K562 (cell line): ENCODE results near the gene MAP3K7CL. TPM values are rescaled to one million over a fixed set of nuclear protein-coding genes. Genes with fewer than 3 reads are reported as not detected.

Source experiments
- ATAC-seq: fragments of 200-7000 bp; cut with Tn5 transposase; 3 replicates; pipeline ENCODE4 v1.9.1; 2020; ENCODE audit warnings: moderate library complexity
- BruUV-seq: library from RNA; stranded (reverse); fragments of 400-500 nt; replicated peaks from 2 replicates; lab custom pipeline; 2021; lab: Mats Ljungman, UMichigan
- CTCF ChIA-PET: fragments of 300-600 bp; formaldehyde crosslinking; extraction: SDS; loops from one replicate; lab custom pipeline; 2021; ENCODE audit warnings: low intra/inter-chr PET ratio; lab: Yijun Ruan, JAX
- POLR2A ChIA-PET: fragments of 300-600, 350-650 bp; sonication (Branson Sonifier 250); formaldehyde crosslinking; extraction: SDS; loops from one replicate; lab custom pipeline; 2021; ENCODE audit warnings: antibody characterized with exemption, inconsistent platforms; lab: Yijun Ruan, JAX
- DNase-seq, 4 experiments: peaks; one replicate each; pipeline versions ENCODE4 v3.0.0 to v3.0.0-alpha.2; 2011 to 2018; ENCODE audit warnings: low spot score in 3 of 4, mixed read lengths in 3 of 4; ENCODE audit errors: extremely low read depth in 1 of 4
- FAIRE-seq: peaks from 2 replicates; lab custom pipeline; 2011; peaks lifted over from hg19 to GRCh38; lab: Jason Lieb, UNC
- H2AFZ ChIP-seq: 2 replicates; pipeline ENCODE4 v1.6.0; 2011; ENCODE audit warnings: low read depth, low read length, control low read depth, inconsistent platforms
- H3K27ac ChIP-seq: fragments of 200-600 bp; 3 replicates; pipeline ENCODE4 v1.8.0; 2011; ENCODE audit warnings: low read depth, mild to moderate bottlenecking, control low read depth, inconsistent platforms, low read length, moderate library complexity, mixed read lengths; ENCODE audit errors: extremely low read depth
- H3K27me3 ChIP-seq, 2 experiments: fragments of 300-600 bp in 1 of 2; 2 replicates in 1 of 2; 3 replicates in 1 of 2; pipeline versions ENCODE4 v1.6.0 to v1.8.0; 2011; ENCODE audit warnings: inconsistent platforms in 2 of 2, low read length in 2 of 2, mild to moderate bottlenecking in 1 of 2, mixed read lengths in 1 of 2, moderate library complexity in 1 of 2; ENCODE audit not compliant: control insufficient read depth in 2 of 2, insufficient read depth in 2 of 2
- H3K36me3 ChIP-seq: fragments of 300-600 bp; 3 replicates; pipeline ENCODE4 v1.8.0; 2011; ENCODE audit warnings: mild to moderate bottlenecking, low read length, inconsistent platforms; ENCODE audit not compliant: control insufficient read depth, insufficient read depth
- H3K4me1 ChIP-seq, 2 experiments: fragments of 200-600 bp in 1 of 2; replicated peaks in 1 of 2; 2 replicates in 1 of 2; 3 replicates in 1 of 2; pipeline versions ENCODE4 v1.5.1 to v1.8.0; 2011; ENCODE audit warnings: inconsistent platforms in 2 of 2, low read length in 2 of 2, mild to moderate bottlenecking in 1 of 2, mixed read lengths in 1 of 2, moderate library complexity in 1 of 2; ENCODE audit not compliant: control insufficient read depth in 2 of 2, insufficient read depth in 2 of 2
- H3K4me2 ChIP-seq: 2 replicates; pipeline ENCODE4 v1.6.1; 2011; ENCODE audit warnings: low read length, control low read depth, inconsistent platforms, mixed read lengths; ENCODE audit not compliant: insufficient read depth
- H3K4me3 ChIP-seq: fragments of 200-600 bp; sonication (generic), shearing (Covaris generic); 2 replicates; pipeline ENCODE4 v1.5.1; 2016; ENCODE audit warnings: control low read depth, inconsistent platforms
- H3K79me2 ChIP-seq: fragments of 200-600 bp; 3 replicates; pipeline ENCODE4 v1.8.0; 2011; ENCODE audit warnings: low read length, inconsistent platforms; ENCODE audit not compliant: control insufficient read depth, insufficient read depth
- H3K9ac ChIP-seq, 2 experiments: 2 replicates each; pipeline versions ENCODE4 v1.6.0 to v1.6.1; 2011; ENCODE audit warnings: low read depth in 2 of 2, low read length in 2 of 2, control low read depth in 1 of 2, inconsistent platforms in 1 of 2, mild to moderate bottlenecking in 1 of 2, mixed read lengths in 1 of 2; ENCODE audit not compliant: insufficient read depth in 1 of 2
- H3K9me1 ChIP-seq: one replicate; pipeline ENCODE4 v1.6.0; 2011; ENCODE audit warnings: inconsistent platforms, mild to moderate bottlenecking, low read length, moderate library complexity; ENCODE audit not compliant: control insufficient read depth, insufficient read depth
- H3K9me3 ChIP-seq: replicated peaks from 2 replicates; pipeline ENCODE4 v1.5.1; 2011; ENCODE audit warnings: low read depth, low read length, inconsistent platforms; ENCODE audit not compliant: control insufficient read depth, insufficient read depth
- H4K20me1 ChIP-seq: replicated peaks from 2 replicates; pipeline ENCODE4 v1.6.1; 2011; ENCODE audit warnings: low read length, inconsistent platforms, mixed read lengths; ENCODE audit not compliant: control insufficient read depth, insufficient read depth
- HIVEP1 ChIP-seq: fragments of 250-450 bp; sonication (Bioruptor Pico); IDR thresholded peaks from 2 replicates; pipeline ENCODE4 v1.4.0; 2020; ENCODE audit warnings: mild to moderate bottlenecking
- SRF ChIP-seq, 2 experiments: fragments of 250-450, 450-650 bp in 1 of 2; sonication (Bioruptor Pico) in 1 of 2; sonication (generic) in 1 of 2; formaldehyde crosslinking; IDR thresholded peaks; 2 replicates each; pipeline versions ENCODE4 v1.5.0 to v1.5.1; 2020 to 2022; ENCODE audit warnings: mild to moderate bottlenecking in 1 of 2, missing genetic modification reagents in 1 of 2
- TCF7 ChIP-seq: sonication (generic); IDR thresholded peaks from 2 replicates; pipeline ENCODE4 v1.6.1; 2016; ENCODE audit warnings: antibody characterized with exemption, borderline replicate concordance
- ZBTB40 ChIP-seq, 2 experiments: fragments of 450-650 bp in 1 of 2; sonication (generic) in 1 of 2; formaldehyde crosslinking in 1 of 2; IDR thresholded peaks; 2 replicates each; pipeline versions ENCODE4 v1.7.1 to v1.9.0; 2016 to 2022; ENCODE audit warnings: inconsistent platforms in 1 of 2, mild to moderate bottlenecking in 1 of 2, missing genetic modification reagents in 1 of 2
- WGBS: fragments of 100-300 bp; shearing (Covaris generic); methylation state at CpG from one replicate; pipeline ENCODE4 v1.1.6; 2016; ENCODE audit warnings: low coverage, mixed read lengths; ENCODE audit not compliant: insufficient coverage; ENCODE audit errors: missing lambda C conversion rate; 5-methylcytosine and 5-hydroxymethylcytosine counted together
- in situ Hi-C: fragments of 300-500 bp; cut with MboI; formaldehyde crosslinking; loops from 4 replicates; pipeline ENCODE4 v1.15.0; 2018; ENCODE audit warnings: inconsistent platforms, mixed read lengths
- intact Hi-C: fragments of 100-400 bp; cut with micrococcal nuclease; formaldehyde crosslinking; loops from 2 replicates; pipeline ENCODE4 v1.14.2; 2022
- polyA plus RNA-seq, 8 experiments: library from polyadenylated mRNA; depleted of rRNA in 4 of 8; stranded (reverse) in 5 of 8; unstranded in 3 of 8; fragments of >200 nt; fragmentation: Nextera tagmentation in 2 of 8; fragmentation: Illumina TruSeq in 1 of 8; extraction: Ambion mirVana in 2 of 8; extraction: Trizol in 1 of 8; gene quantifications; 2 replicates each; pipeline versions ENCODE4 v1.2.1 to v1.2.3, GENCODE V29; 2011 to 2014; ENCODE audit warnings: inconsistent platforms in 1 of 8, missing spikeins in 1 of 8
- total RNA-seq, 7 experiments: library from RNA; depleted of rRNA in 6 of 7; stranded (reverse); fragments of >200 nt in 6 of 7; fragmentation: Illumina TruSeq in 2 of 7; extraction: Trizol in 2 of 7; gene quantifications; 2 replicates each; pipeline versions ENCODE4 v1.2.1 to v1.2.3, GENCODE V29; 2011 to 2021; ENCODE audit warnings: low replicate concordance in 1 of 7

MAP3K7CL gene
- total and polyA plus RNA-seq, 9 of the 15 experiments (the other 6 are each of a cell fraction or from before 2014, with no cell fraction given) = 0.13 to 0.15 (median 0.14) TPM; not detected in 6

DNA sequence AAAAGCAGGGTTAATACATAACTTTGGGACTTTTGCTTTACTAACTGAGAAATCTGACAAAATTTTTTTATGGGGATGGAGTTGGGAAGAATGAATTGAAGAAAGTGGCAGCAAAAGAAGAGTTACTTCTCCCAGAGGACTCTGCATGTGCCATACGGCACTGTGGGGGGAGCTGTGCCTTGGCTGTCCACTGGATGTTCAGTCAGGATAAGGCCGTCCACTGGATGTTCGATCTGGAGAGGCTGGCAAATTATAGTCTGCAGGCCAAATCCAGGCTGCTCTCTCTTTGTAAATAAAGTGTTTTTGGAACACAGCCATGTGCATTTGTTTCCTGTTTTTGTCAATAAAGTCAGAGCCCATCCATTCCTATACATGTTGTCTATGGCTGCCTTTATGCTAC, 4.5 kb upstream of the MAP3K7CL start:
- WGBS = 0% methylated on average over 3 of the region's 3 CpGs
- no peak overlapping the region for H3K27ac ChIP-seq
- ATAC-seq (peak; percentile 69), DNase-seq (no peak), FAIRE-seq (no peak)
- TF ChIP-seq TCF7 (no peak), HIVEP1 (CRISPR knock-in tag) (no peak), SRF (CRISPR knock-in tag; IDR thresholded peaks at IDR 0.05) (no peak), ZBTB40 (IDR thresholded peaks at IDR 0.05) (peak; percentile 72; the same call in 1 of the 2 replicates), ZBTB40 (CRISPR knock-in tag; IDR thresholded peaks at IDR 0.05) (no peak)
- H3K9me1 ChIP-seq = no peaks in the 10 kb centered on the region
- BruUV-seq = no TSS peak
- H4K20me1 ChIP-seq = no peaks in the 10 kb centered on the region
- H3K27me3 ChIP-seq = peaks cover 15 to 25% of the 10 kb centered on the region in 2 experiments; a peak in 4 of 5 replicates
- no peaks in the 10 kb centered on the region for H3K79me2 ChIP-seq
- no peaks in the 10 kb centered on the region for H3K4me1 ChIP-seq
- no peak overlapping the region for H3K4me3 ChIP-seq
- in situ Hi-C loops (no loop called here), intact Hi-C loops (no loop called here)
- H3K9ac ChIP-seq = no peak overlapping the region
- no peak overlapping the region for H3K4me2 ChIP-seq
- POLR2A ChIA-PET = interaction anchor here (1.5 to 1.7 kb wide), 2 partner anchors 10 to 30 kb away, joined by 4 to 5 read pairs; no protein-coding TSS in a partner anchor
- H2AFZ ChIP-seq = no peak overlapping the region
- no peaks in the 10 kb centered on the region for H3K9me3 ChIP-seq
- no peaks in the 10 kb centered on the region for H3K36me3 ChIP-seq
- CTCF ChIA-PET = no interaction called here
